Measurements from ENCODE around the gene CDK6.

CDK6 gene

GRCh38 chr7:92714767-92715166, 121.6 kb downstream of the CDK6 start:
- no peak for DNase-seq (ENCODE audit: low read depth in 1 of 2, low spot score in 1 of 2)

DNA sequence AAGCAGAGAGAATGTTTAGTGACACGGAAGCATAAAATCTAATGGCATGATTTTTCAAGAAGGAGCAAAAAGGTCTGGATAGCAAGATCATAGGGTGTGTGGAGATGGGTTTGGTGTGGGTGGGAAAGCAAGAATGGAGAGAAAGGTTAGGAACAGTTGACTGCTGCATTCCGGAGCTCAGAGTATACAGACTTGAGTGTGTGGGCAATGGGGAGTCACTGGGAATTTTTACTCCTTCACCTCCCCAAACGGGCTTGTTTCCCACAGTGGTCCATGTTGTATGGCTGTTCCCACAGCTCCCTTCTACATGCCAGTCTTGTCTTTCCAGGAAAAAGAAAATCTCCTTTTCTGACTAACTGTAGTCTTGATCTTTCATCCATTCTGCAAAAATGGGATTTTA, 122.1 kb downstream of the CDK6 start:
- DNase-seq (ENCODE audit: low read depth in 1 of 2, low spot score in 1 of 2), result no peak

DNA sequence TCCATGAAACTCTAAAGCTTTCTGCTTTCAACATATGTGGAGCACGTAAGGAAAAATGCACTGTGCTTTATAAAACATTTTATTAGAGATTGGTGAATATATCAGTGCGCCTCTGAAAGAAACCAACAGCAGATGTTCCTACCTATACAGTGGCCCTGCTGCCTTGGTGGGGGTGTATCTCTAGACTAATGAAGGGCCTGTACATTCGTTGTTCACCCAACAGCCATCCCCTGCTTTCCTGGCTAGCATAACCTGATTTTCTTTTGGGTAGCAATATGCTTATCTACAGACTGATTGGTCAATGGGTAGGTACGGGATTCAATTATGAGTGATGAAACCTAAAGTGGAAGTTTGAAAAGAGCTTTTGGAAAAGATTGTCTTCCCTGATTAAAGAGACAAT, 126.5 kb downstream of the CDK6 start:
- no peak for DNase-seq (ENCODE audit: low read depth in 1 of 2, low spot score in 1 of 2)

DNA sequence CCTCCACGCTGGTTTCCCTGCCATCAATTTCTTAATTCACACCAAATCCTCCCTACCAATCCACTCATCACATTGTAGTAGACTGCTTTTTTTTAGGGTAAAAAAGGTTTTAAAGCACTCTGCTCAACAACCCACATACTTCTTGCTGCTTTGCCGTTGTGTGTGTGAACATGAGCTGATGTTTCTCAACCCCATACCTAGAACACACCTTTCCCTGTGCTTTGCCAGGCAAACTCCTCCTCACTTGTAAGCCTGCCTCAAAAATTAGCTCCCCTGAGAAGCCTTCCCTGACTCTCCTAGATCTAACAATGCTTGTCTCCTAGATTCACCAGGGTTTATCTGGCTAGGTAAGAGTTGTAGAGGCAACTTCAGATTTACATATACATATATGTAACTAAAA, 127.2 kb downstream of the CDK6 start:
- no peak for DNase-seq (ENCODE audit: low read depth in 1 of 2, low spot score in 1 of 2)

GRCh38 chr7:92708111-92709042, 128.0 kb downstream of the CDK6 start:
- DNase-seq (ENCODE audit: low read depth in 1 of 2, low spot score in 1 of 2), result no peak

- DNase-seq (ENCODE audit: low read depth in 1 of 2, low spot score in 1 of 2), result no peak
These were observed 128.9 kb downstream of the CDK6 start for GRCh38 chr7:92707435-92707834.

- DNase-seq (ENCODE audit: low read depth in 1 of 2, low spot score in 1 of 2), result no peak
These were observed 129.8 kb downstream of the CDK6 start for GRCh38 chr7:92706563-92706962.

- no peak for DNase-seq (ENCODE audit: low read depth in 1 of 2, low spot score in 1 of 2)
These were observed 130.5 kb downstream of the CDK6 start for GRCh38 chr7:92705831-92706230.

DNA sequence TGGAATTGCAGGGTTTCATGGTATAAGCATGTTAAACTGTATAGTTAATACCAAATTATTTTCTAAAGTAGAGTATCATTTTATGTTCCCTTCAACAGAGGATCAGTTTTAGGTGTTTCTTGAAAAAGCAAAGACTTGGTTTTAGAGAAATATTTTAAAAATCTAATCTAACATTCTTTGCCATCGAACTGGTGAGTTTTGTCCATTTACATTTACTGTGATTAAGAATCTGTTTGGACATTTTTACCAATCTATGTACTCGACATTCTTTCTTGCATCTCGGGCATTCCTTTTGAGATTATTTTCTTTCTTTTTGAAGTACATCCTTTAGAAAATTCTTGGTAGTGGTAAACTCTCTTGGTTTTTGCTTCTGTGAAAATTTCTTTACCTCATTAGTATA, 131.5 kb downstream of the CDK6 start:
- no peak for DNase-seq (ENCODE audit: low read depth in 1 of 2, low spot score in 1 of 2)

GRCh38 chr7:92702535-92702934, 133.8 kb downstream of the CDK6 start:
- DNase-seq (ENCODE audit: low read depth in 1 of 2, low spot score in 1 of 2), result no peak

- no peak for DNase-seq (ENCODE audit: low read depth in 1 of 2, low spot score in 1 of 2)
These were observed 136.3 kb downstream of the CDK6 start for GRCh38 chr7:92699966-92700514.

DNA sequence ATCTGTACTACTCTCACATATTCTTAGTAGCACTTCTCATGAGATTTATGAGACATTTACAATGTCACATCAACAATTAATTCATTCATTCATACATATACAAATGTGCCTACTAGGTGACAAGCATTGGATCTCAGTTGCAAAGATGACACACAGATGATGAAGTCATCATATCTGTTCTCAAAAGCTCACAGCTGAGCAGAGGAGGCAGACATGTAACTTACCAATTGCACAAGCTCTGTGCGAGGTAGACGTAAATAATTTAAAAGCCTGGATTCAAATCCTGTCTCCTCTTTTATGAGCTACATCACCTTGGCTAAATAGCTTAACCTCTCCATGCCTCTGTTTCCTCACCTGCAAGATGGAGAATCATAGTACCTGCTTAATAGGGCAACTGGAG, 136.8 kb downstream of the CDK6 start:
- no peak for DNase-seq (ENCODE audit: low read depth in 1 of 2, low spot score in 1 of 2)

DNA sequence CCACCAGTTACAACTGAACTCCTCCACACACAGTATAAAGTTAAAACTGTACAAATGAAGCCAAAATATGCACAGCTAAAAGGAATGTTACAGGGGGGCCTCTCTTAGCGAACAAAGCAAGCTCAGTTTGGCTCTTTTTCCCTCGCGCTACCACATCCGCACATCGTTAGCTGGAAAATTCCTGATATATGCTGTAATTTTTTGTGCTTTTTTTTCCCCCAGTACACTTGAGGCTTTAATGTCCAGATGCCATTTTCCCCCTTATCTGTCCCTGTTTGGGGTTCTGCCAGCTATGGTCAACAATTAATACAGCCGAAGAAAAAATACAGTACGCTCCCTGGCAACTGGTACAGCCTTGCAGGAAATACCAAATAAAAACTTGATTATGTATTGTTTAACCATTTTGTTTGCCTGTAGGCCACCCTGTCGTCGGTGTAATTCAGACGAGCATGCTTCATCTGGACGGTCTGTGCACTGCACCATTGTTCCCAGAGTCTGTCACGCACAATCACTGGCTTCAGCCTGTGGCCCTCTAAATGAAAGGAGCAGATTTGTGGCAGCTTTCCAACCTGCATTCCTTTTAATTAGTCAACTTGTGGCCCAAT, 138.0 kb downstream of the CDK6 start:
- no peak for DNase-seq (ENCODE audit: low read depth in 1 of 2, low spot score in 1 of 2)

DNA sequence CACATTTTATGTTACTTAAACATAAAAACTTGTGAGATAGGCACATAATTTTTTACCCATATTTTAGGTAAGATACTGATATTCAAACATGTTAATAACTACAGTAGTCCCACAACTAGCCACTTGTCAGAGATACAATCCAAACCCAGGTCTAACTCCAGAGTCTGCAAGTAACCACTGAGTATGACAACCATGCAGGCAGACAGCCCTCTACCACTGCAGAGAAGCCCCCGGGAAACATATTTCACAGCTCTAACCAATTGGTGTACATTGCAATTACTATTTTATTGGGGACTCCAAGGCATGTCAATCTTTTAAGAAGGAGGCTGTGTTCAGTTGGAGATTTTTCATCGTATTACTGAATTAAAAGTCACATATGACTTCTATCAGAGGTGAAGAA, 139.0 kb downstream of the CDK6 start:
- no peak for DNase-seq (ENCODE audit: low read depth in 1 of 2, low spot score in 1 of 2)

- DNase-seq (ENCODE audit: low read depth in 1 of 2, low spot score in 1 of 2), result no peak
These were observed 139.4 kb downstream of the CDK6 start for GRCh38 chr7:92697012-92697411.

GRCh38 chr7:92696584-92696983, 139.8 kb downstream of the CDK6 start:
- no peak for DNase-seq (ENCODE audit: low read depth in 1 of 2, low spot score in 1 of 2)

GRCh38 chr7:92695308-92696261, 140.8 kb downstream of the CDK6 start:
- DNase-seq (ENCODE audit: low read depth in 1 of 2, low spot score in 1 of 2), result no peak

DNA sequence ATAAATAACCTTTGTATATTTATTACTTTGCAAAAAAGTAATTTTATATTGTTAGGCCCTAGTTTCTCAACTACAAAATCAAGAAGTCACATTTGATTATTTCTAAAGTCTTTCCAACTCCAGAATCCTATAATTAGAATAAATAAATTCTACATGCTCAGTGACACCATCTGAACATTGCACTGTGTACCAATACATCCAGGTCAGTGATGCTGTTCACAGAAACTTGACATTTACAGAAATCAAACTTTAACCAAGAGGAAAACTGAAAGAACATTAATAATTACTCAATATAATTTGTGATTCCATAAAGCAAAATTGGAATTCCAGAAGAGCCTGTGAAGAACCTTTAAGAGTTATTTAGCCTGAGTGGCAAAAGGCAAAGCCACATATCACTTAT, 142.2 kb downstream of the CDK6 start:
- DNase-seq (ENCODE audit: low read depth in 1 of 2, low spot score in 1 of 2), result no peak

DNA sequence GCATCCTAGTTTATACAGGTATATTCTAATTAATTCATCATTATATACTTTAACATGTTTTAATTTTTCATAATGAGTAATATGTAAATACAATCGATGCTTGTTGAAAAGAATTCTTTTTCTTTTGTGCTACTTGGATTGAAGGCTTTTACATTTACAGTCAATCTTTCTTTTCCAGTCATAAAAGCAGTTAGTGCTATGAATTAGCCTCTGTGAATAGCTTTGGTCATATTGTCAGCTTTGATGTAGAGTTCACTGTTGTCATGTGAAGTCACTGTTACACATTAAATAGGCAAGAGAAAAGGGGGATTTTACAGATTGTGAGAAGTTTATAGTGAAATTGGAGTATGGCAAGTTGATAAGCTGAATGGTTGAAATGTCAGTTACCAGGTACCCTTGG, 142.9 kb downstream of the CDK6 start:
- no peak for DNase-seq (ENCODE audit: low read depth in 1 of 2, low spot score in 1 of 2)

DNA sequence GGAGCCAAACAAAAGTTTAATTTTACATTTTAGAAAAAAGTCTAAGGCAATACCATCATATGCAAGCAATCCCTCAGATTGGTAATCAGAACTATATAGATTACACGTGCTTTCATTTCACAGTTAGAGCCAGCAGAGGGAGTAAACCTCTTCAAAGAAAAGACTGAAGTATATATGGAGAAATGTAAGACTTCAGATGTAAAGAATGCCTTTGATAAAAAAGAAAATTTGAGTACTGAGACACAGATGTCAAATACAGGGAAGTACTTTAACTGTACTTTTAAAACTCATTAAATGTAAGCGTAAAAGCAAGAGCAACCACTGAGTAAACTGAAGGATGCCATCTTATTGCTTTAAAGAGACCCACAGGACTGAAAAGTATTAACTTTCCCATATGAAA, 144.8 kb downstream of the CDK6 start:
- DNase-seq (ENCODE audit: low read depth in 1 of 2, low spot score in 1 of 2), result no peak
